Endothelial cell of umbilical vein (primary cell): ENCODE measurements around the gene MINDY4. TPM values are rescaled to one million over a fixed set of nuclear protein-coding genes. Genes with fewer than 3 reads are reported as not detected.

ENCODE experiments used
- BruUV-seq: library from RNA; stranded (reverse); fragments of 400-500 nt; replicated peaks from 2 replicates; lab custom pipeline; 2021; lab: Mats Ljungman, UMichigan
- CTCF ChIA-PET: fragments of 300-600, 350-600 bp; sonication (Branson Sonifier 250); formaldehyde crosslinking; loops from one replicate; lab custom pipeline; 2021; ENCODE audit warnings: antibody characterized with exemption, inconsistent platforms; lab: Charles Lee
- POLR2A ChIA-PET: fragments of 300-600, 350-600 bp; sonication (Branson Sonifier 250); formaldehyde crosslinking; loops from one replicate; lab custom pipeline; 2021; ENCODE audit warnings: antibody characterized with exemption, inconsistent platforms; lab: Charles Lee
- DNase-seq: peaks from one replicate; pipeline ENCODE4 v3.0.0-alpha.2; 2011; ENCODE audit warnings: low read depth, low spot score
- FAIRE-seq: peaks from 2 replicates; lab custom pipeline; 2011; peaks lifted over from hg19 to GRCh38; lab: Jason Lieb, UNC
- H2AFZ ChIP-seq: 2 replicates; pipeline ENCODE4 v1.6.0; 2012; ENCODE audit warnings: low read depth, low read length, control low read depth, inconsistent platforms
- H3K27ac ChIP-seq: 2 replicates; pipeline ENCODE4 v1.5.1; 2011; ENCODE audit warnings: low read depth, mild to moderate bottlenecking, control low read depth, low read length, moderate library complexity; ENCODE audit not compliant: insufficient read depth
- H3K27me3 ChIP-seq, 2 experiments: 2 replicates each; pipeline versions ENCODE4 v1.6.0 to v1.6.1; 2011; ENCODE audit warnings: low read length in 2 of 2, mixed read lengths in 1 of 2; ENCODE audit not compliant: control insufficient read depth in 2 of 2, insufficient read depth in 2 of 2
- H3K36me3 ChIP-seq, 2 experiments: 2 replicates in 1 of 2; 3 replicates in 1 of 2; pipeline ENCODE4 v1.5.1; 2011; ENCODE audit warnings: low read length in 2 of 2, mild to moderate bottlenecking in 1 of 2, moderate library complexity in 1 of 2; ENCODE audit not compliant: control insufficient read depth in 2 of 2, insufficient read depth in 2 of 2; ENCODE audit errors: extremely low read depth in 1 of 2
- H3K4me1 ChIP-seq: 3 replicates; pipeline ENCODE4 v1.5.1; 2011; ENCODE audit warnings: mild to moderate bottlenecking, low read length; ENCODE audit not compliant: control insufficient read depth, insufficient read depth; ENCODE audit errors: extremely low read depth
- H3K4me2 ChIP-seq: 2 replicates; pipeline ENCODE4 v1.6.1; 2011; ENCODE audit warnings: low read length, control low read depth, mixed read lengths; ENCODE audit not compliant: insufficient read depth
- H3K4me3 ChIP-seq, 3 experiments: fragments of 200-600 bp in 1 of 3; sonication (generic), shearing (Covaris generic) in 1 of 3; replicated peaks in 1 of 3; 2 replicates each; pipeline ENCODE4 v1.5.1; 2011 to 2016; ENCODE audit warnings: control low read depth in 3 of 3, low read length in 3 of 3, mild to moderate bottlenecking in 2 of 3, inconsistent platforms in 1 of 3, low read depth in 1 of 3, moderate library complexity in 1 of 3; ENCODE audit not compliant: insufficient read depth in 1 of 3
- H3K79me2 ChIP-seq: 2 replicates; pipeline ENCODE4 v1.6.0; 2012; ENCODE audit warnings: low read length, inconsistent platforms; ENCODE audit not compliant: control insufficient read depth, insufficient read depth
- H3K9ac ChIP-seq: replicated peaks from 2 replicates; pipeline ENCODE3; 2011; ENCODE audit warnings: low read length, control low read depth; ENCODE audit not compliant: insufficient read depth; ENCODE audit errors: extremely low read depth
- H3K9me1 ChIP-seq: replicated peaks from 3 replicates; pipeline ENCODE4 v1.6.0; 2011; ENCODE audit warnings: mild to moderate bottlenecking, low read length; ENCODE audit not compliant: control insufficient read depth, insufficient read depth; ENCODE audit errors: extremely low read depth
- H3K9me3 ChIP-seq: replicated peaks from 2 replicates; pipeline ENCODE4 v1.5.1; 2012; ENCODE audit warnings: low read length, inconsistent platforms; ENCODE audit not compliant: control insufficient read depth, insufficient read depth
- H4K20me1 ChIP-seq: replicated peaks from 2 replicates; pipeline ENCODE3; 2011; ENCODE audit warnings: mild to moderate bottlenecking, low read length; ENCODE audit not compliant: control insufficient read depth, insufficient read depth; ENCODE audit errors: extremely low read depth
- CTCF ChIP-seq, 2 donors: IDR thresholded peaks; 1 replicate in 1 of 2; 2 replicates in 1 of 2; pipeline ENCODE4 v1.5.1; 2011; ENCODE audit warnings: low read length in 2 of 2, mild to moderate bottlenecking in 2 of 2, moderate library complexity in 2 of 2, control low read depth in 1 of 2, inconsistent platforms in 1 of 2, low read depth in 1 of 2; ENCODE audit not compliant: insufficient read depth in 1 of 2; ENCODE audit errors: extremely low read depth in 1 of 2
- FOS ChIP-seq: IDR thresholded peaks from 2 replicates; pipeline ENCODE4 v1.6.1; 2011; ENCODE audit warnings: mild to moderate bottlenecking, low read length, moderate library complexity, borderline replicate concordance; ENCODE audit not compliant: insufficient read depth
- GATA2 ChIP-seq: IDR thresholded peaks from 2 replicates; pipeline ENCODE4 v1.7.0; 2011; ENCODE audit warnings: low read depth, mild to moderate bottlenecking, moderate library complexity, mixed read lengths, low read length; ENCODE audit not compliant: insufficient read length, insufficient read depth
- JUN ChIP-seq: IDR thresholded peaks from 2 replicates; pipeline ENCODE4 v1.6.1; 2011; ENCODE audit warnings: borderline replicate concordance, low read depth; ENCODE audit not compliant: insufficient read length, insufficient read depth
- MAX ChIP-seq: IDR thresholded peaks from 2 replicates; pipeline ENCODE4 v1.6.1; 2011; ENCODE audit not compliant: insufficient read depth, insufficient read length
- POLR2A ChIP-seq: IDR thresholded peaks from 2 replicates; pipeline ENCODE4 v1.6.1; 2012; ENCODE audit warnings: low read depth, mild to moderate bottlenecking, control low read depth, low read length
- POLR2AphosphoS5 ChIP-seq: IDR thresholded peaks from 2 replicates; pipeline ENCODE4 v1.6.1; 2012; ENCODE audit warnings: low read depth, mild to moderate bottlenecking, control low read depth, low read length, moderate library complexity; ENCODE audit not compliant: insufficient read depth
- dilution Hi-C: fragments of 300-500 bp; cut with MboI; formaldehyde crosslinking; loops from one replicate; pipeline ENCODE4 v1.15.0; 2019; ENCODE audit warnings: low sequenced_read_pairs; ENCODE audit not compliant: extremely low pct_ligation_motif_present
- intact Hi-C: fragments of 100-400 bp; cut with micrococcal nuclease; formaldehyde crosslinking; loops from one replicate; pipeline ENCODE4 v1.10.0; 2022
- polyA plus RNA-seq, 4 experiments: library from polyadenylated mRNA; depleted of rRNA in 3 of 4; stranded (reverse) in 3 of 4; unstranded in 1 of 4; fragments of >200 nt; gene quantifications; 2 replicates each; pipeline versions ENCODE4 v1.2.1 to v1.2.3, GENCODE V29; 2011 to 2012; ENCODE audit warnings: missing spikeins in 1 of 4
- total RNA-seq: library from RNA; stranded (reverse); gene quantifications from 2 replicates; pipeline ENCODE4 v1.2.3, GENCODE V29; 2021

MINDY4 gene
- total and polyA plus RNA-seq, 2 donors (not counting 3 experiments of a cell fraction or from before 2014, with no cell fraction given), result 2.2 to 4.7 TPM

- CTCF ChIA-PET, result no interaction called here
- H3K9ac ChIP-seq, result no peak overlapping the region
- intact Hi-C loops (no loop called here), dilution Hi-C loops (no loop called here)
- H3K9me1 ChIP-seq, result no peaks in the 10 kb centered on the region
- H3K4me1 ChIP-seq, result no peaks in the 10 kb centered on the region
- peaks cover 2 to 6% of the 10 kb centered on the region in 2 experiments for H3K27me3 ChIP-seq
- H3K4me2 ChIP-seq, result no peak overlapping the region
- DNase-seq (no peak), FAIRE-seq (no peak)
- H3K79me2 ChIP-seq, result no peaks in the 10 kb centered on the region
- POLR2A ChIA-PET, result no interaction called here
- H2AFZ ChIP-seq, result no peak overlapping the region
- H3K27ac ChIP-seq, result no peak overlapping the region
- no peaks in the 10 kb centered on the region for H4K20me1 ChIP-seq
- no peaks in the 10 kb centered on the region for H3K36me3 ChIP-seq
- TF ChIP-seq CTCF (IDR thresholded peaks at IDR 0.05; ENCODE audit: extremely low read depth in 1 of 2, insufficient read depth in 1 of 2, low read depth in 1 of 2, low read length in 2 of 2) (no peak), GATA2 (no peak), MAX (no peak), JUN (no peak), POLR2A (no peak), FOS (no peak), POLR2AphosphoS5 (no peak)
- H3K4me3 ChIP-seq, result no peak overlapping the region
- H3K9me3 ChIP-seq, result no peaks in the 10 kb centered on the region
- no TSS peak for BruUV-seq
These were observed 48.5 kb upstream of the MINDY4 start for GRCh38 chr7:30722671-30723070.
